Thyroid gland (tissue), 4 donors: ENCODE results near the gene KCNH5.

Source experiments
- CTCF ChIP-seq, 6 experiments: fragments of 200-600 bp in 3 of 6; fragments of 450-650 bp in 3 of 6; sonication (generic) in 3 of 6; IDR thresholded peaks; one replicate each; pipeline ENCODE4 v1.5.1; 2016 to 2019; ENCODE audit warnings: antibody characterized with exemption in 6 of 6, mild to moderate bottlenecking in 2 of 6, inconsistent platforms in 1 of 6, moderate library complexity in 1 of 6
- POLR2A ChIP-seq, 2 donors: fragments of 450-650 bp; IDR thresholded peaks; one replicate each; pipeline ENCODE4 v1.6.1; 2017; ENCODE audit warnings: antibody characterized with exemption in 2 of 2, mild to moderate bottlenecking in 2 of 2, moderate library complexity in 1 of 2

GRCh38 chr14:62847168-62847567, 198.1 kb downstream of the KCNH5 start:
- TF ChIP-seq POLR2A (IDR thresholded peaks at IDR 0.05) (no peak), CTCF (IDR thresholded peaks at IDR 0.05) (no peak)
